DMS53 treated with DMSO at 0.1 percent for 48 hours (cell line): ENCODE data around the gene CDH12.
A peak's percentile ranks its signal among the peaks of the same experiment; 100 is the strongest.

ENCODE experiments used
- DNase-seq: peaks from one replicate; lab custom pipeline; 2025; ENCODE audit not compliant: unreplicated experiment; lab: John Stamatoyannopoulos, UW

The CDH12 gene

GRCh38 chr5:21858441-21858840, 994.7 kb downstream of the CDH12 start:
- DNase-seq, result no peak

GRCh38 chr5:21856987-21857386, 996.2 kb downstream of the CDH12 start:
- DNase-seq, result no peak

GRCh38 chr5:21847300-21847699, 1005.8 kb downstream of the CDH12 start:
- DNase-seq, result no peak

GRCh38 chr5:21844960-21845359, 1008.2 kb downstream of the CDH12 start:
- no peak for DNase-seq

GRCh38 chr5:21834863-21835262, 1018.3 kb downstream of the CDH12 start:
- no peak for DNase-seq

- no peak for DNase-seq
Observed at GRCh38 chr5:21831145-21831787, 1021.9 kb downstream of the CDH12 start.

- DNase-seq, result no peak
Observed at GRCh38 chr5:21826884-21827283, 1026.3 kb downstream of the CDH12 start.

- no peak for DNase-seq
Observed at GRCh38 chr5:21823588-21823987, 1029.6 kb downstream of the CDH12 start.

- no peak for DNase-seq
Observed at GRCh38 chr5:21823076-21823574, 1030.0 kb downstream of the CDH12 start.

GRCh38 chr5:21820527-21820926, 1032.6 kb downstream of the CDH12 start:
- no peak for DNase-seq

- no peak for DNase-seq
Observed at GRCh38 chr5:21818370-21818720, 1034.8 kb downstream of the CDH12 start.

- peak; percentile 39 for DNase-seq
Observed at GRCh38 chr5:21817668-21818369, 1035.3 kb downstream of the CDH12 start.

GRCh38 chr5:21810737-21811316, 1042.3 kb downstream of the CDH12 start:
- peak; percentile 58 for DNase-seq

GRCh38 chr5:21809611-21810010, 1043.5 kb downstream of the CDH12 start:
- DNase-seq, result no peak

GRCh38 chr5:21807953-21808352, 1045.2 kb downstream of the CDH12 start:
- DNase-seq, result peak; percentile 61

GRCh38 chr5:21806943-21807342, 1046.2 kb downstream of the CDH12 start:
- DNase-seq, result no peak

- no peak for DNase-seq
Observed at GRCh38 chr5:21806271-21806670, 1046.9 kb downstream of the CDH12 start.

- DNase-seq, result peak; percentile 73
Observed at GRCh38 chr5:21802869-21803490, 1050.2 kb downstream of the CDH12 start.

- no peak for DNase-seq
Observed at GRCh38 chr5:21802100-21802499, 1051.0 kb downstream of the CDH12 start.

- no peak for DNase-seq
Observed at GRCh38 chr5:21792748-21793147, 1060.4 kb downstream of the CDH12 start.

GRCh38 chr5:21791304-21791703, 1061.8 kb downstream of the CDH12 start:
- no peak for DNase-seq

- no peak for DNase-seq
Observed at GRCh38 chr5:21784487-21784886, 1068.7 kb downstream of the CDH12 start.
